Measurements from ENCODE around the gene LSAMP.

LSAMP gene

GRCh38 chr3:115814006-115814405 lies 631.3 kb downstream of the LSAMP start:
- no peak for TF ChIP-seq CTCF (conservative IDR thresholded peaks at IDR 0.05; ENCODE audit: low read depth, low read length)
- H3K4me3 ChIP-seq (ENCODE audit: low read depth, low read length) = no peak overlapping the region
- no peak for DNase-seq (ENCODE audit: low read depth)

GRCh38 chr3:115808816-115809215 lies 636.5 kb downstream of the LSAMP start:
- DNase-seq (ENCODE audit: low read depth) = no peak

GRCh38 chr3:115808244-115808643 lies 637.0 kb downstream of the LSAMP start:
- no peak for TF ChIP-seq CTCF (conservative IDR thresholded peaks at IDR 0.05; ENCODE audit: low read depth, low read length)
- DNase-seq (ENCODE audit: low read depth) = no peak
- H3K4me3 ChIP-seq (ENCODE audit: low read depth, low read length) = no peak overlapping the region

More at GRCh38 chr3:115808816-115809215, 636.5 kb downstream of the LSAMP start:
- no peak overlapping the region for H3K4me3 ChIP-seq (ENCODE audit: low read depth, low read length)
- no peak for TF ChIP-seq CTCF (conservative IDR thresholded peaks at IDR 0.05; ENCODE audit: low read depth, low read length)

GRCh38 chr3:115806501-115806900 lies 638.8 kb downstream of the LSAMP start:
- no peak overlapping the region for H3K4me3 ChIP-seq (ENCODE audit: low read depth, low read length)
- TF ChIP-seq CTCF (conservative IDR thresholded peaks at IDR 0.05; ENCODE audit: low read depth, low read length) = no peak
- peak; percentile 71 for DNase-seq (ENCODE audit: low read depth)

- no peak for TF ChIP-seq CTCF (conservative IDR thresholded peaks at IDR 0.05; ENCODE audit: low read depth, low read length)
- no peak for DNase-seq (ENCODE audit: low read depth)
These were observed 639.8 kb downstream of the LSAMP start for GRCh38 chr3:115805520-115805919.

GRCh38 chr3:115804713-115805119 lies 640.6 kb downstream of the LSAMP start:
- DNase-seq (ENCODE audit: low read depth) = peak; percentile 87
- H3K4me3 ChIP-seq (ENCODE audit: low read depth, low read length) = no peak overlapping the region
- TF ChIP-seq CTCF (conservative IDR thresholded peaks at IDR 0.05; ENCODE audit: low read depth, low read length) = no peak

More at GRCh38 chr3:115805520-115805919, 639.8 kb downstream of the LSAMP start:
- no peak overlapping the region for H3K4me3 ChIP-seq (ENCODE audit: low read depth, low read length)

GRCh38 chr3:115804200-115804599 lies 641.1 kb downstream of the LSAMP start:
- TF ChIP-seq CTCF (conservative IDR thresholded peaks at IDR 0.05; ENCODE audit: low read depth, low read length) = no peak

More at GRCh38 chr3:115804200-115804599, 641.1 kb downstream of the LSAMP start:
- no peak for DNase-seq (ENCODE audit: low read depth)
- no peak overlapping the region for H3K4me3 ChIP-seq (ENCODE audit: low read depth, low read length)
